ENCODE measurements around the gene CRYBA4. TPM values are rescaled to one million over a fixed set of nuclear protein-coding genes. Genes with fewer than 3 reads are reported as not detected.
A peak's percentile ranks its signal among the peaks of the same experiment; 100 is the strongest.

The CRYBA4 gene
- total and polyA plus RNA-seq, 2 of the 13 experiments (the other 11 are each of a cell fraction or from before 2014, with no cell fraction given): not detected

DNA sequence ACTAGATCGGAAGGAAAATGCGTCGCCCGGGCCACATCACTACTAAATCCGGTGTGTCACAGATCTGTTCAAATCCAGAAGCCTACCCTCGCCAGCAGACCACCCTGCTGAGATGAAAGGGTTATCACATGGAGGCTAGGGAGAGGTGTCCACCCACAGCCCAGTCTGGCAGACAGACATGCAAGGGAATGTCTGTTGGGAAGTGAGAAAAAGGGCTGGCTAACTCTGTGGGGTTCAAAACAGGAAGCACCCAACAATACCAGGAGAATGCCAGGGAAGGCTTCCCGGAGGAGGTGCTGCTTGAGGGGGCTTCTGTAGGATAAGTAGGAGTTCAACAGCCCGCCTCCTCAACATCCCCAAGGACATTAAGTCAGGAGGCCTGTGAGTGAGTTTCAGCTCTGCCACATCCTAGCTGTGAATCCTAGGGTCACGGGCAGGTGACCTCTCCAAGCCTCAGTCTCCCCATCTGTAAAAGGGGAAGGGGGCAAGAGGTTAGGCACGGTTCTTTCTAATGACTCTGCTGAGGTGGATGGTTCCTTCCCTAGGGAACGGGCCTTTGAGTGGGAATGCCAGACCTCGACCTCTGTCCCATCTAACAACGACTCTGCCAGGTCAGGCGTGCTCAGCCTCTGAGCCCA, 32.9 kb upstream of the CRYBA4 start:
- peaks cover 33% of the 10 kb centered on the region for H3K4me1 ChIP-seq (ENCODE audit: insufficient read depth, low read length)
- peak overlapping the region; percentile 73 for H3K9ac ChIP-seq (ENCODE audit: insufficient read depth, low read depth, low read length)
- peak overlapping the region; percentile 90 for H3K4me2 ChIP-seq (ENCODE audit: low read depth, low read length)
- TF ChIP-seq ZNF800 (CRISPR knock-in tag; IDR thresholded peaks at IDR 0.05) (no peak), KAT7 (CRISPR knock-in tag; IDR thresholded peaks at IDR 0.05; ENCODE audit: borderline replicate concordance) (0 out of 2 replicates have a peak, but pooled peaks have one; percentile 14), IKZF5 (CRISPR knock-in tag; IDR thresholded peaks at IDR 0.05) (no peak), ZNF629 (CRISPR knock-in tag; conservative IDR thresholded peaks at IDR 0.05) (peak; percentile 93), SYNCRIP (IDR thresholded peaks at IDR 0.05; ENCODE audit: insufficient read depth, low read depth, low read length) (no peak), NR2F6 (IDR thresholded peaks at IDR 0.05) (peak; percentile 16; the same call in 1 of the 2 replicates), NR2F6 (CRISPR knock-in tag; IDR thresholded peaks at IDR 0.05) (peak; percentile 35; the same call in 1 of the 2 replicates), ZNF121 (CRISPR knock-in tag; IDR thresholded peaks at IDR 0.05) (peak; percentile 33), ARNT2 (CRISPR knock-in tag; IDR thresholded peaks at IDR 0.05; ENCODE audit: low read depth) (0 out of 2 replicates have a peak, but pooled peaks have one; percentile 12), ZMYM3 (CRISPR knock-in tag; IDR thresholded peaks at IDR 0.05) (peak; percentile 55; the same call in 1 of the 2 replicates), ZNF878 (CRISPR knock-in tag; IDR thresholded peaks at IDR 0.05) (no peak; the same call in 1 of the 2 replicates), MXI1 (IDR thresholded peaks at IDR 0.05; ENCODE audit: borderline replicate concordance, low read depth, low read length) (0 out of 3 replicates have a peak, but pooled peaks have one; percentile 32), PPARG (CRISPR knock-in tag; conservative IDR thresholded peaks at IDR 0.05) (0 out of 2 replicates have a peak, but pooled peaks have one; percentile 16), ATF7 (IDR thresholded peaks at IDR 0.05) (no peak), ATF7 (CRISPR knock-in tag; IDR thresholded peaks at IDR 0.05) (no peak), KMT2A (CRISPR knock-in tag; IDR thresholded peaks at IDR 0.05) (0 out of 2 replicates have a peak, but pooled peaks have one; percentile 53), NFIB (CRISPR knock-in tag; IDR thresholded peaks at IDR 0.05; ENCODE audit: borderline replicate concordance) (no peak)
- TF ChIP-seq, protein P1, sequence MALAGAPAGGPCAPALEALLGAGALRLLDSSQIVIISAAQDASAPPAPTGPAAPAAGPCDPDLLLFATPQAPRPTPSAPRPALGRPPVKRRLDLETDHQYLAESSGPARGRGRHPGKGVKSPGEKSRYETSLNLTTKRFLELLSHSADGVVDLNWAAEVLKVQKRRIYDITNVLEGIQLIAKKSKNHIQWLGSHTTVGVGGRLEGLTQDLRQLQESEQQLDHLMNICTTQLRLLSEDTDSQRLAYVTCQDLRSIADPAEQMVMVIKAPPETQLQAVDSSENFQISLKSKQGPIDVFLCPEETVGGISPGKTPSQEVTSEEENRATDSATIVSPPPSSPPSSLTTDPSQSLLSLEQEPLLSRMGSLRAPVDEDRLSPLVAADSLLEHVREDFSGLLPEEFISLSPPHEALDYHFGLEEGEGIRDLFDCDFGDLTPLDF (CRISPR knock-in tag; IDR thresholded peaks at IDR 0.05): no peak
- peak overlapping the region; percentile 83 to 99 (median 87) for H3K4me3 ChIP-seq (replicated peaks in 1 of 3; ENCODE audit: insufficient read depth in 1 of 3, low read depth in 2 of 3, low read length in 3 of 3)
- BruUV-seq (replicated peaks): no TSS peak
- POLR2A ChIA-PET: no interaction called here
- CTCF ChIA-PET (ENCODE audit: low intra/inter-chr PET ratio, low total read pairs): no interaction called here
- in situ Hi-C loops (cut with HindIII; ENCODE audit: extremely low pct_ligation_motif_present, low pct_unique_long_range_greater_than_20kb): no loop called here
- FAIRE-seq (no peak), ATAC-seq (no peak), DNase-seq (ENCODE audit: low spot score) (peak; percentile 17)
- H2AFZ ChIP-seq (ENCODE audit: low read length): no peak overlapping the region
- peaks cover 10% of the 10 kb centered on the region for H3K79me2 ChIP-seq (ENCODE audit: insufficient read depth, low read length)
- intact Hi-C loops (cut with micrococcal nuclease; ENCODE audit: unreplicated experiment): no loop called here
- H3K27ac ChIP-seq (ENCODE audit: extremely low read length, insufficient read depth, low read length): peak overlapping the region; percentile 67
- WGBS (ENCODE audit: low lambda C conversion rate): 93% methylated on average over 9 of the region's 14 CpGs
- no peaks in the 10 kb centered on the region for H4K20me1 ChIP-seq (ENCODE audit: insufficient read depth, low read length)
- H3K9me3 ChIP-seq (ENCODE audit: low read length): no peaks in the 10 kb centered on the region
- no peaks in the 10 kb centered on the region for H3K36me3 ChIP-seq (replicated peaks in 1 of 2; ENCODE audit: control insufficient read depth in 1 of 2, insufficient read depth in 2 of 2, low read length in 2 of 2)
- no peaks in the 10 kb centered on the region; a peak in 1 of 5 replicates for H3K27me3 ChIP-seq (ENCODE audit: control insufficient read depth in 1 of 2, insufficient read depth in 2 of 2, low read length in 2 of 2)
